Astrocyte of the cerebellum (primary cell): Measurements from ENCODE around the gene SEC16A.

ENCODE experiments used
- DNase-seq: peaks from one replicate; pipeline ENCODE4 v3.0.0-alpha.2; 2011; ENCODE audit warnings: low read depth
- H3K4me3 ChIP-seq: 2 replicates; pipeline ENCODE4 v1.5.1; 2011; ENCODE audit warnings: mild to moderate bottlenecking, low read depth, low read length, moderate library complexity
- in situ Hi-C: cut with HindIII; loops from 2 replicates; pipeline ENCODE4 v1.10.0; 2017; ENCODE audit warnings: low sequenced_read_pairs
- TF ChIP-seq, protein P1 (sequence below): IDR thresholded peaks from 2 replicates; pipeline ENCODE4 v1.5.1; 2012; ENCODE audit warnings: low read length, low read depth, moderate library complexity, mild to moderate bottlenecking; ENCODE audit errors: missing control alignments

Gene SEC16A

DNA sequence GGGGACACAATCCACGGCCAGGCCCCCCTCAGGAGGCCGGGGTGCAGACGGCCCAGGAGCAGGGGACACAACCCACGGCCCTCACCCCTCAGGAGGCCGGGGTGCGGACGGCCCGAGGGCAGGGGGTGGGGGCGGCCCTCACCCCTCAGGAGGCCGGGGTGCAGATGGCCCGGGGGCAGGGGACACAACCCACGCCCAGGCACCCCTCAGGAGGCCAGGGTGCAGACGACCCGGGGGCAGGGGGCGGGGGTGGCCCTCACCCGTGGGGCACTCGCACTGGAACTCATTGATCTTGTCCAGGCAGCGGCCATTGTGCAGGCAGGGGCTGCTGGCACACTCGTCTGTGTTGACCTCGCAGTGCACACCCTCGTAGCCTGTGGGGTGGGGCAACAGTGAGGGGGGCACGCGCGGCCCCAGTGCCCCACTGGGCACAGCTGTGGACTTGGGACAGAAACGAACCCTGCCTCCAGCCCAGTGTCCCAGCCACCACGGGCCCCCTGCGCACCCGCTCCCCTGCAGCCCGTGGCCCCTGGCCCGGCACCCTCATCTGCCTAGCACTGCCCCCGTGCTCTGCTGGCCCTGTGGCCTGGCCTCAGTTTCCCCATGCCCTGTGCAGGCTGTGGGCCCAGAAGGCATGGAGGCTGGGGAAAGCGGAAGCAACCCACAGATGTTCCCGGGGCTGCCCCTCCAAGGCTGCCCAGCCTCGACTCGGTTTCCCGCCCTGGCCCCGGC is 34.3 kb upstream of the SEC16A start:
- in situ Hi-C loops = no loop called here

DNA sequence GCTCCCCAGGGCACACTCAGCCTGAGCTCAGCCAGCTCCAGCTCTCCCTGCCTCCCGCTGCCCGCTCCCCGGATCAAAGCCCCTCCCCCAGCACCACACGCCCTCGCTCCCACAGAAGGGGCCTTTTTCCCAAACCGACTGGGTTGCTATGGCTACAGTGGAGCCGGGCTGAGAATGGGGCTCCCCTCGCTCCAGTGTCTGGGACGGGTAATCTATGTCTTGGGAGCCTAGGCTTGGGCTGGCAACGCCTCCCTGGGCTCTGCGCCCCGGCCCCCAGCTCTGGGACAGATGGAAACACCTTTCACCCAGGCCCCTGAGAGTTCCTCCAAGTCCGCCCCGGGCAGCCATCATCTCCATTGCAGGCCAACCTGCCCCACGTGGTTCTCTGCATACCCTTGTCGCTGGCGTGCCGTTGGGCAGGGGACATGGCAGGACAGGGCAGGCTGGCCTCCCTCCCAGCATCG is 33.4 kb upstream of the SEC16A start:
- in situ Hi-C loops = no loop called here
- TF ChIP-seq, protein P1, sequence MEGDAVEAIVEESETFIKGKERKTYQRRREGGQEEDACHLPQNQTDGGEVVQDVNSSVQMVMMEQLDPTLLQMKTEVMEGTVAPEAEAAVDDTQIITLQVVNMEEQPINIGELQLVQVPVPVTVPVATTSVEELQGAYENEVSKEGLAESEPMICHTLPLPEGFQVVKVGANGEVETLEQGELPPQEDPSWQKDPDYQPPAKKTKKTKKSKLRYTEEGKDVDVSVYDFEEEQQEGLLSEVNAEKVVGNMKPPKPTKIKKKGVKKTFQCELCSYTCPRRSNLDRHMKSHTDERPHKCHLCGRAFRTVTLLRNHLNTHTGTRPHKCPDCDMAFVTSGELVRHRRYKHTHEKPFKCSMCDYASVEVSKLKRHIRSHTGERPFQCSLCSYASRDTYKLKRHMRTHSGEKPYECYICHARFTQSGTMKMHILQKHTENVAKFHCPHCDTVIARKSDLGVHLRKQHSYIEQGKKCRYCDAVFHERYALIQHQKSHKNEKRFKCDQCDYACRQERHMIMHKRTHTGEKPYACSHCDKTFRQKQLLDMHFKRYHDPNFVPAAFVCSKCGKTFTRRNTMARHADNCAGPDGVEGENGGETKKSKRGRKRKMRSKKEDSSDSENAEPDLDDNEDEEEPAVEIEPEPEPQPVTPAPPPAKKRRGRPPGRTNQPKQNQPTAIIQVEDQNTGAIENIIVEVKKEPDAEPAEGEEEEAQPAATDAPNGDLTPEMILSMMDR = no peak
- no peak for DNase-seq
- H3K4me3 ChIP-seq = no peak overlapping the region

More for the DNA sequence above, 34.3 kb upstream of the SEC16A start:
- DNase-seq = no peak
- H3K4me3 ChIP-seq = no peak overlapping the region
- TF ChIP-seq, protein P1 = no peak

DNA sequence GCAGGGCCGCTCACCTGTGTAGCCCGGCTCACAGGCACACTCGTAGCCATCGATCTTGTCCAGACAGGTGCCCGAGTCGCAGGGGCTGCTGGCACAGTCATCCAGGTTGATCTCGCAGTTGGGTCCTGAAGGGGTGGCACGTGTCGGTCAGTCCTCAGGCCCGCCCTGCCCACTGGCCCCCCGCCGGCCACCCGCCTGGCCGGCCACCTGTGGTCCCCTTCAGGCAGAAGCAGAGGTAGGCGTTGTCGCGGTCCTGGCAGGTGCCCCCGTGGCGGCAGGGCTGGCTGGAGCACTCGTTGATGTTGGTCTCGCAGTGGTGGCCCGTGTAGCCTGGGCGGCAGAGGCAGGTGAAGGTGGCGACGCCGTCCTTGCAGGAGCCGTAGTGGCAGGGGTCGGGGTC is 32.4 kb upstream of the SEC16A start:
- in situ Hi-C loops = no loop called here
- H3K4me3 ChIP-seq = no peak overlapping the region
- TF ChIP-seq, protein P1 = no peak
- DNase-seq = no peak

DNA sequence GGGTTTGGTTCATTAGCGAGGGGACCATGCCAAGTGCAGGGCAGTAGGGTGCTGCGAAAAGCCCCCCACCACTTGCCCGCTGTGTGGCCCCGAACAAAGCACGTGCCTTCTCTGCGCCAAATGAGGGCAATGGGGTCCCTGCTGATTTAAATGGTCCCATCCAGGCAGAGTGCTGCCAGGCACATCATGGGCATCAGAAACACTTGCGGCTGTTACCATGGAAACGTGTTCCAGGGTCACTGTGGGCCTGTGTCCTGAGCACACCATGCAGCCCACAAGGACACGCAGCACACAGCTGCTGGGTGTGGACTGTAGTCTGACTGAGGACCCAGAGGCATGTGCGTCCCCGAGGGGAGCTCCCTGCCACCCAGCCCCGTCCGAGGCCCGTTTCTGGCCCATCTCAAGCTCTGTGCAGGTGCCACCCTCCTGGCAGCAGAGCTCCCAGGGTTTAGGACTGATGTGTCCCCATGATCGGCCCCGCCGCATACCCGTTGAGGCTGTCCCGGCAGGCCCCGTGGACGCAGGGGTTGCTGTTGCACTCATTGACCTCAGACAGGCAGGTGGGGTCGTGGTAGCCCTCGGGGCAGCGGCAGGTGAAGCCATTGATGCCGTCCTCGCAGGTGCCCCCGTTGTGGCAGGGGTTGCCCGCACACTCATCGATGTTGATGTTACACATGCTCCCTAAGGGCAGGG is 31.3 kb upstream of the SEC16A start:
- in situ Hi-C loops = no loop called here
- TF ChIP-seq, protein P1 = no peak
- H3K4me3 ChIP-seq = no peak overlapping the region
- no peak for DNase-seq

DNA sequence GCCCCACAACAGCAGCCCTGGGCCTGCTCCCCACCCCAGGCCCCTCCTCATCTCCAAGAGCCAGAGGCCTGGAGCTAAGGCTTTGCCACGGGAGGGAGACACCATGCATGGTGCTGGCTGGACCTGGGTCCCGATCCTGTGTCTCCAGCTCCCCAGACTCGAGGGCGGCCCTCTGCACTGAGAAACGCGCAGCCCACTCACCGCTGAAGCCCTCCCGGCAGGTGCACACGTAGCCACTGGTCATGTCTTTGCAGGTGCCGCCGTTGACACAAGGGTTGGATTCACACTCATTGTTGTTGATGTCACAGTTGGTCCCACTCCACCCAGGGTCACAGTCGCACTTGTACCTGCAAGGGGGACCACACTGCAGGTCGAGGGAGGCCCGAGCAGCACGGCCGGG is 30.4 kb upstream of the SEC16A start:
- no peak for DNase-seq
- in situ Hi-C loops = no loop called here
- TF ChIP-seq, protein P1 = no peak
- no peak overlapping the region for H3K4me3 ChIP-seq

DNA sequence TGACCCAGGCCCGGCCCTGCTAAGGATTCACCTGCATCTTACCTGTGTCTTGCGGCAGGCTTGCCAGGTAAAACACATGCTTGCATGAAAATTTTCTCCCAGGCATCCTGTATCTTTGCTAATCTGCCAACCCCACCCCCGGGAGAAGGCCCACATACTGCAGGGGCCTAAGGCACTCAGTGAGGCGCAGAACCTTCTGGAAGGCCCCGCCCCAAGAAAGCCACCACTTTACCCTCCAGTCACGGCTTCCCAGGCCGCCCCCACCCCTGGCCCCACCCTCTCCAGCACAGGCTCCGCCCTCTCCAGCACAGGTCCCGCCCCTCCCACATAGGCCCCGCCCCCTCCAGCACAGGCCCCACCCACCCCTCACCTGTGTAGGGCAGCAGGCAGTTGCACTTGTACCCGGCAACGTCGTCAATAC is 29.8 kb upstream of the SEC16A start:
- TF ChIP-seq, protein P1 = no peak
- in situ Hi-C loops = no loop called here

More for the DNA sequence above, 29.8 kb upstream of the SEC16A start:
- no peak overlapping the region for H3K4me3 ChIP-seq
- DNase-seq = no peak
